Skeletal muscle tissue (tissue), 4 donors: Measurements from ENCODE around the gene DLX1. TPM values are rescaled to one million over a fixed set of nuclear protein-coding genes. Genes with fewer than 3 reads are reported as not detected.
"Not testable (repeated sequence)": the region's sequence is repeated elsewhere in the genome, so short reads cannot be mapped to it uniquely, and the experiment has no call there.

Experiments
- H3K27ac ChIP-seq: one replicate; pipeline ENCODE4 v1.7.0; 2013; ENCODE audit warnings: mild to moderate bottlenecking, low read depth, low read length, inconsistent platforms
- H3K27me3 ChIP-seq, 3 donors: one replicate each; pipeline ENCODE4 v1.7.0; 2013; ENCODE audit warnings: low read length in 3 of 3; ENCODE audit not compliant: control insufficient read depth in 3 of 3, insufficient read depth in 3 of 3
- H3K36me3 ChIP-seq, 3 donors: one replicate each; pipeline ENCODE4 v1.7.0; 2013; ENCODE audit warnings: low read length in 3 of 3; ENCODE audit not compliant: control insufficient read depth in 3 of 3, insufficient read depth in 3 of 3
- H3K4me1 ChIP-seq, 3 donors: one replicate each; pipeline ENCODE4 v1.7.0; 2013; ENCODE audit warnings: low read length in 3 of 3, mild to moderate bottlenecking in 3 of 3; ENCODE audit not compliant: control insufficient read depth in 3 of 3, insufficient read depth in 3 of 3
- H3K4me3 ChIP-seq, 3 donors: one replicate each; pipeline ENCODE4 v1.7.0; 2013; ENCODE audit warnings: low read length in 3 of 3
- H3K9ac ChIP-seq, 3 donors: one replicate each; pipeline ENCODE4 v1.7.0; 2013; ENCODE audit warnings: low read length in 3 of 3, mild to moderate bottlenecking in 3 of 3, moderate library complexity in 2 of 3, low read depth in 1 of 3
- H3K9me3 ChIP-seq, 3 donors: one replicate each; pipeline ENCODE4 v1.7.0; 2013; ENCODE audit warnings: low read length in 3 of 3; ENCODE audit not compliant: control insufficient read depth in 3 of 3
- total RNA-seq: library from RNA; depleted of rRNA; stranded (reverse); fragments of >200 nt; gene quantifications from one replicate; pipeline ENCODE4 v1.2.3, GENCODE V29; 2014
- donor health status: Osteomylitis.

DLX1 gene
- total RNA-seq, 1 donor from 2014 or later: not detected

- Histone ChIP-seq H3K4me3 (no peak overlapping the region), H3K9me3 (no peaks in the 10 kb centered on the region), H3K36me3 (no peaks in the 10 kb centered on the region), H3K9ac (no peak overlapping the region), H3K4me1 (peaks cover 0 to 6% (median 0%) of the 10 kb centered on the region in 3 donors), H3K27ac (no peak overlapping the region), H3K27me3 (no peaks in the 10 kb centered on the region)
These were observed 36.5 kb upstream of the DLX1 start for GRCh38 chr2:172048508-172049503.

- Histone ChIP-seq H3K36me3 (no peaks in the 10 kb centered on the region), H3K4me1 (peaks cover 0 to 6% (median 0%) of the 10 kb centered on the region in 3 donors), H3K9me3 (no peaks in the 10 kb centered on the region), H3K9ac (no peak overlapping the region), H3K4me3 (no peak overlapping the region), H3K27me3 (no peaks in the 10 kb centered on the region), H3K27ac (no peak overlapping the region)
These were observed 35.7 kb upstream of the DLX1 start for GRCh38 chr2:172049567-172050120.

- Histone ChIP-seq H3K27me3 (no peaks in the 10 kb centered on the region), H3K36me3 (no peaks in the 10 kb centered on the region), H3K4me3 (no peak overlapping the region), H3K9ac (no peak overlapping the region), H3K9me3 (no peaks in the 10 kb centered on the region), H3K4me1 (peaks cover 0 to 6% (median 0%) of the 10 kb centered on the region in 3 donors), H3K27ac (no peak overlapping the region)
These were observed 34.7 kb upstream of the DLX1 start for GRCh38 chr2:172050479-172051125.

DNA sequence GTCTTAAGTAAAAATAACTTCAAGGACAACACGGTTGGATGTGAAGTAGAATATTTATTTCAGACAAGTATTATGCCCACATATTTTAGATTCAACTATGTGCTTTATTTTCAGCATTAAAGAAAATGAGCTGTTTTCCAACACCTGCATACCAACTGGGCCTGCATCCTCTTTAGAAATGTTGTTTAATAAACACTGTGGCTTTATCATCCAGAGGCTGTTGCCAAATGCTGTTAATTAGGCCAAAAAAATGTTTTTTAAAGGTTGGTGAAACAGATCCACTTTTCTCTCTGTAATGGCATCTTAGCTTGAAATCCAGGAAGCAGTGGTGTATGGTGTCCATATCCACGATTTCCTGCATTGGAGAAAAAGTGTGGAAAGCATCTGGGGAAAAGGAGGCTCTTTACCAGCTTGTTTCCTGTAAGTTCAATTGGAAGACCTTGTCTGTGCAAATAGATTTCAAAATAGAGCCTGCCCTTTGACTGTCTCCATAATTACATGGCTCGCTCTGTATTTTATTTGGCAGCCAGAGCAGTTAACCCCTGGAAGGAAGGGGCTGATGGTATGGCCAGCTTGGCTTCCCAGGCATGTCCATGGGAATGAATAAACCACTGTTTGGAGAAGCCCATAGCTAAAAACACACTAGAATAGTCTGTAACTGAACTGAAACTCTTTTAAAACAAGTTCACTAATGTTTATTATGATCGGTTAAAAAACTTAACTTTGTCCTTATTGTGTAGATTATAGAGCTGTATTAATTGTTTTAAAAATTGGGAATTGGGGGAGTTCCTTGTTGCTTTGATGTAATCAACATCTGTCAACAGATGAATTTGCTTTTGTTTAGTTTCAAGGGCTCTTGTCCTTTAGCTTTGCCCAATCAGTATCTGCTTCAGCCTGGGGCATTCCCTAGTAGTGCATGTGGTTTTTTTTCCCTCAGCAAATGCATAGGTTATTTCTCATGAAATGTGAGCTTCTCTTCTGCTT, 33.0 kb upstream of the DLX1 start:
- Histone ChIP-seq H3K4me1 (peaks cover 0 to 6% (median 0%) of the 10 kb centered on the region in 3 donors), H3K9me3 (no peaks in the 10 kb centered on the region), H3K9ac (no peak overlapping the region), H3K4me3 (no peak overlapping the region), H3K36me3 (no peaks in the 10 kb centered on the region), H3K27me3 (no peaks in the 10 kb centered on the region), H3K27ac (no peak overlapping the region)

- H3K27ac ChIP-seq: no peak overlapping the region
- no peaks in the 10 kb centered on the region for H3K36me3 ChIP-seq
- no peak overlapping the region for H3K9ac ChIP-seq
- no peaks in the 10 kb centered on the region for H3K27me3 ChIP-seq
- no peaks in the 10 kb centered on the region for H3K9me3 ChIP-seq
- no peak overlapping the region for H3K4me3 ChIP-seq
- peaks cover 0 to 6% (median 0%) of the 10 kb centered on the region in 3 donors for H3K4me1 ChIP-seq
These were observed 31.8 kb upstream of the DLX1 start for GRCh38 chr2:172053486-172053885.

GRCh38 chr2:172056293-172056692, 29.0 kb upstream of the DLX1 start:
- Histone ChIP-seq H3K27ac (no peak overlapping the region), H3K36me3 (no peaks in the 10 kb centered on the region), H3K4me1 (peaks cover 0 to 6% (median 0%) of the 10 kb centered on the region in 3 donors), H3K9ac (no peak overlapping the region), H3K9me3 (no peaks in the 10 kb centered on the region), H3K4me3 (no peak overlapping the region), H3K27me3 (no peaks in the 10 kb centered on the region)

GRCh38 chr2:172058660-172059059, 26.6 kb upstream of the DLX1 start:
- H3K27ac ChIP-seq: no peak overlapping the region
- H3K4me1 ChIP-seq: no peaks in the 10 kb centered on the region
- no peaks in the 10 kb centered on the region for H3K27me3 ChIP-seq
- no peak overlapping the region for H3K4me3 ChIP-seq
- H3K9me3 ChIP-seq: no peaks in the 10 kb centered on the region
- no peak overlapping the region for H3K9ac ChIP-seq
- H3K36me3 ChIP-seq: peaks cover 0 to 8% (median 6%) of the 10 kb centered on the region in 3 donors

GRCh38 chr2:172060118-172060517, 25.2 kb upstream of the DLX1 start:
- H3K4me3 ChIP-seq, H3K9me3 ChIP-seq, H3K36me3 ChIP-seq, H3K27me3 ChIP-seq, H3K27ac ChIP-seq, H3K9ac ChIP-seq, H3K4me1 ChIP-seq: not testable (repeated sequence)

DNA sequence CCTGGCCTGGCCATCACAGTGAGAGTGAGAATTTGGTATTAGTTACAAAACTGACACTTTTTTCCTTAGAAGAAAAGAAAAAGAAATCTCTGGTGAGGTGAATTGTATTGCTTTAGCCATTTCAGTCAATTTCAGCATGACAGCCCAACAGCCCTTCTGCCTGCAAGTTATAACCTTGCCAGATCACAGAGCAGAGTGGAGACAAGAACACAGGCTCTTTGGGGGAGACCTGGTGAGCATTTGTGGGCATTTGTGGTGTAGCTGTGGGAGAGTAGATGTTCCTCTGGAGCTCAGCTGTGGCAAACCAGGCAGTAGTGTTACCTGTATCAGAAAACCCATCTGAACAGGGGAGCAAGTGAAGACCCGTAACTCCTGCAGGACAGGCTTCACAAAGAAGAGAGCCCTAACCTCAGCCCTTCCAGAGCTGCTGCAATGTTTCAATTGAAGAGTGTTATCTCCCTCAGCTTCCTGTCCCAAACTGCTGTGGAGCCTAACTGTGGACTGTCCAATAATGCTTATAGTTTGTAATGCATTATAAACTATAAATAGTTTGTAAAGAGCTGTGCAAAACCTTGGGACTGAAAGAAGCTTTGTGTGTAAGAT, 22.8 kb upstream of the DLX1 start:
- Histone ChIP-seq H3K9me3 (no peaks in the 10 kb centered on the region), H3K9ac (no peak overlapping the region), H3K4me3 (no peak overlapping the region), H3K27ac (no peak overlapping the region), H3K36me3 (peaks cover 0 to 20% (median 12%) of the 10 kb centered on the region in 3 donors), H3K4me1 (no peaks in the 10 kb centered on the region), H3K27me3 (no peaks in the 10 kb centered on the region)
